Activated naive CD4-positive, alpha-beta T cell treated with anti-CD3 and anti-CD28 coated beads for 36 hours (primary cell): ENCODE data around the gene MEF2C. TPM values are rescaled to one million over a fixed set of nuclear protein-coding genes. Genes with fewer than 3 reads are reported as not detected.

Experiments
- CTCF ChIA-PET: fragments of 350-600 bp; sonication (Branson Sonifier 250); formaldehyde crosslinking; loops from one replicate; lab custom pipeline; 2021; ENCODE audit warnings: antibody characterized with exemption; lab: Charles Lee
- DNase-seq: peaks from one replicate; pipeline ENCODE4 v3.0.0-alpha.2; 2020
- H3K27ac Mint-ChIP-seq: one replicate; pipeline ENCODE4 v1.8.0; 2021; ENCODE audit warnings: mild to moderate bottlenecking, mixed read lengths
- H3K27me3 Mint-ChIP-seq: one replicate; pipeline ENCODE4 v1.8.0; 2021; ENCODE audit warnings: low read depth, mixed read lengths
- H3K36me3 Mint-ChIP-seq: one replicate; pipeline ENCODE4 v1.8.0; 2021; ENCODE audit warnings: low read depth, mixed read lengths
- H3K4me1 Mint-ChIP-seq: one replicate; pipeline ENCODE4 v1.8.0; 2021; ENCODE audit warnings: low read depth, mixed read lengths
- H3K4me3 Mint-ChIP-seq: one replicate; pipeline ENCODE4 v1.8.0; 2021; ENCODE audit warnings: mild to moderate bottlenecking, moderate library complexity, mixed read lengths
- H3K9me3 Mint-ChIP-seq: one replicate; pipeline ENCODE4 v1.8.0; 2021; ENCODE audit warnings: mixed read lengths
- intact Hi-C: fragments of 100-400 bp; cut with micrococcal nuclease; formaldehyde crosslinking; loops from one replicate; pipeline ENCODE4 v1.15.1; 2023
- total RNA-seq, 2 experiments: library from RNA; stranded (reverse); gene quantifications; one replicate each; pipeline ENCODE4 v1.2.3, GENCODE V29; 2021

Gene MEF2C
- total RNA-seq, 2 experiments from 2014 or later = not detected

DNA sequence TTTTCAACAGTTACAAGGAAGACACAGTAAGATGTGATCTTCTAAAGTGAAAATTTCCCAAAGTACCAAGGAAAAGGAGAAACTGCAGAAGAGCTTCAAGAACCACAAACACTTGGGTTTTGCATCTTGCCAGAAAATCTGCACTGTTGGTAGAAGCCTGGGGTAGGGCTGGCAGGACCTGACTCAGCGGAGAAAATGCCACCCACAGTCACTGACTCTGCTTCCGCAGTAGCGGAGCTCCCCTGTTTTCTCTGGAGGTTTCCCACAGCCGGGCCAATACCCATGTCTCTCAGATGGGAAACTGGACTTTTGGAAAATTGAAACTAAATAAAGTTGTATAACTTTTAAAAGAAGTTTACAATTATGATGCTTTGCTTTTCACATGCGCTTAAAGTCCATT lies 104.2 kb downstream of the MEF2C start:
- H3K4me1 Mint-ChIP-seq = no peaks in the 10 kb centered on the region
- no peaks in the 10 kb centered on the region for H3K36me3 Mint-ChIP-seq
- no peak for DNase-seq
- H3K27me3 Mint-ChIP-seq = peaks cover 21% of the 10 kb centered on the region
- no peak overlapping the region for H3K4me3 Mint-ChIP-seq
- H3K27ac Mint-ChIP-seq = no peak overlapping the region
- CTCF ChIA-PET = no interaction called here
- H3K9me3 Mint-ChIP-seq = no peaks in the 10 kb centered on the region
- intact Hi-C loops = no loop called here

DNA sequence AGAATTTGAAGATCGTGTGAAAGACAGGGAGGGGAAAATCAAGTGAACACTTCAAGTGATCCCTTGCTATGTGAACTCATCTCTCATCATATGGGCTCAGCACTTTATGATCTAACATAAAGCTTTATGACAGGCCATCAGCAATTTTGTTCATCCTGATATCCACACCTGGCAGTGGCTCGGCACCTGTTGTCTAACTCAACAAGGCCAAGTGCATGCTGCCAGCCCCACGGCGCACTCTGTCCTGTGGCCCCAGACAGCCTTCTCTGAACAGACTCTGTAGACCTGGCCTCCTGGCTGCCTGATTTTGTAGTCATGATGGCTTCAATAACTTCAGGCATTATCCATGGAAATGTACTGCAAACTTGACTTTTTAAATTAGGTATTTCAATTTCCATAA lies 106.3 kb downstream of the MEF2C start:
- H3K9me3 Mint-ChIP-seq = no peaks in the 10 kb centered on the region
- no peak for DNase-seq
- intact Hi-C loops = no loop called here
- H3K4me3 Mint-ChIP-seq = no peak overlapping the region
- H3K4me1 Mint-ChIP-seq = no peaks in the 10 kb centered on the region
- peaks cover 19% of the 10 kb centered on the region for H3K27me3 Mint-ChIP-seq
- CTCF ChIA-PET = no interaction called here
- H3K36me3 Mint-ChIP-seq = no peaks in the 10 kb centered on the region
- no peak overlapping the region for H3K27ac Mint-ChIP-seq

DNA sequence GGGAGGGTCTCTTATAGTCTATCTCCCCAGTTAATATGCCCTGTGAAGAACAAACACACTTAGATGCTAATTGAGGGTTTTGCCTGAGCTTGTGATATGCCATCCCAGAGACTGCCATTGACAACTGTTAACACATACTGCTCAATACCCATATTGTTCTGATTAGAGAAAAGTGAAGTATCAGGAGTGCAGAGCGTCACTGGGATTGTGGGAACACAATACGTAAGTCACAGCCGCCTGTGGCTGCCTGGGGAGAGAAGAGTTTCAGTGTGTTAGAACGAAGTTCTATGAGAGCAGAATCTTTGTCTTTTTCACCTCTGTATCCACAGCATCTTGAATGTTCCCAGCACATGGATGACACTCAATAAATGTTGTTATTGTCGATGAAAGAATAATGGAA lies 110.2 kb downstream of the MEF2C start:
- Mint-ChIP-seq H3K4me1 (no peaks in the 10 kb centered on the region), H3K36me3 (no peaks in the 10 kb centered on the region), H3K4me3 (no peak overlapping the region), H3K27ac (no peak overlapping the region), H3K9me3 (peaks cover 4% of the 10 kb centered on the region), H3K27me3 (peaks cover 25% of the 10 kb centered on the region)
- intact Hi-C loops = no loop called here
- CTCF ChIA-PET = no interaction called here
- no peak for DNase-seq

DNA sequence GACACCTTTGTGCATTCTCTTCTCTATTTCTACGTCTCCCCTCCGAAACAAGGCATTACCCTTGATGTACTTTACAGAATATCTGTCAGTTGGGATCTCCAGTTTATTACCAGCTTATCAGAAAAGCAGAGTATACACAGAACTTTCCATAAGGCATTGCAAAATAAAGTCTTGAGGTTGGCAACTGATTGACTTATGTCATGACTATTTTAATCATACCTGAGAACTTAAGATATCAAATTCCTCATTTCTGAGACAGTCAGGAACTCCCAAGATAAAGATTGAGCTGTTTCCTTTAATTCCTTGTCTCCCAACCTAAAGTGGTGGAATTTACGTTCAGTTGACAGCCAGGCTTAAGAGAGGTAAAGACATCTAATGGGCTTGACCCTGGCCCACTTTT lies 110.9 kb downstream of the MEF2C start:
- no peak for DNase-seq
- intact Hi-C loops = no loop called here
- no peaks in the 10 kb centered on the region for H3K4me1 Mint-ChIP-seq
- peaks cover 4% of the 10 kb centered on the region for H3K9me3 Mint-ChIP-seq
- no peaks in the 10 kb centered on the region for H3K36me3 Mint-ChIP-seq
- H3K4me3 Mint-ChIP-seq = no peak overlapping the region
- peaks cover 26% of the 10 kb centered on the region for H3K27me3 Mint-ChIP-seq
- no peak overlapping the region for H3K27ac Mint-ChIP-seq
- CTCF ChIA-PET = no interaction called here

DNA sequence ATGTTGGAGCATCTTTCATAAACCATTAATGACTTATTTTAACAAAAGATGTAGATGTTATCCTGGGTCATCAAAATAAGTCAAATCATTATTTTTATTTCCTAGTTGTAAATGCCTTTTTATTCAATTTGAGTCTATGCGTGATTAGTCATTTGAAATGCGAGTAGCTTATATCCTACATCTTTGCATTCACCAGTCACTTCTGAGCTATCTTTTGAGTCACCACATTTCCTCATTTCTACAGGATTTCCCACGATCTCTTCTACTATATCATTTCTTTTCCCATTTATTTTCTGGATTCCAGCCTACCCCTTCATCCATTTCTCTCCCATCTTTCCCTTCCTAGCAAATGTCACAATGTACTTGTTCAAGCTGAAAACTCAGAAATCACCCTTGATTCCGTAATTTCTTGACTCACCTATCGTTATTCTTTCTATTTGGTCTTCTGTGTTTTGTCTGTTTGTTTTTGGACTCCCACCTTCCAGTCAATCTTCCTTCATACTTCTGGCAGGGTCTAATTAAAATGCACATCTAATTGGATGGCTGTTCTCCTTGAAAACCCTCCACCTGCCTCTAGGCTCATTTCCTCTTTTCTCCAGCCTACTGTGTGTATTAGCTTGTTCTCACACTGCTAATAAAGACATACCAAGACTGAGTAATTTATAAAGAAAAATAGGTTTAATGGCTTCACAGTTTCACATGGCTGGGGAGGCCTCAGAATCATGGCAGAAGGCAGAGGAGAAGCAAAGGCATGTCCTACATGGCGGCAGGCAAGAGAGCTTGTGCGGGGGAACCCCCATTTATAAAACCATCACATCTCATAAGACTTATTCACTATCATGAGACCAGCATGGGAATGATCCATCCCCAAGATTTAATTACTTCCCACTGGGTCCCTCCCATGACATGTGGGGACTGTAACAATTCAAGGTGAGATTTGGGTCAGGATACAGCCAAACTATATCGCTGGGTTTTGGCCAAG lies 112.4 kb downstream of the MEF2C start:
- Mint-ChIP-seq H3K4me3 (no peak overlapping the region), H3K27me3 (peaks cover 23% of the 10 kb centered on the region), H3K27ac (no peak overlapping the region), H3K4me1 (no peaks in the 10 kb centered on the region), H3K9me3 (peaks cover 4% of the 10 kb centered on the region), H3K36me3 (no peaks in the 10 kb centered on the region)
- no peak for DNase-seq
- intact Hi-C loops = no loop called here
- CTCF ChIA-PET = no interaction called here

DNA sequence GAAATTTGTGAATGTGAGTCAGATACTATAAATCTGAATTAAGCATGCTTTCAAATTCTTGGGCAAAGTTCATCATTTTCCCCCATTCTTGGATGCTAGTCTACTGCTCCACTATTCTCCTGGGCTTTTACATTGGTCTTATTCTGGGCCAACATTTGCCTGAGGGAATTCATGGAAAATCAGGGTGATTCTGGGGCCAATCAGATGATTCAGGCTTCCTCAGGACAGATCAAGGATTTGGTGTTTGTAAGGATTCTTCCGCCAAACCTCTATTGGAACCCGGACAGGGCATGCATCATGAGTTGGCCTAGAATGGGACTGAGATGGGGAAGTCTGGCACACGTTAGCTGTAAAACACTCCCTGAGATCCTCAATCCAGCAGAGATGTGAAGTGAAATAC lies 113.8 kb downstream of the MEF2C start:
- no peak for DNase-seq
- Mint-ChIP-seq H3K9me3 (peaks cover 4% of the 10 kb centered on the region), H3K27ac (no peak overlapping the region), H3K36me3 (no peaks in the 10 kb centered on the region), H3K4me3 (no peak overlapping the region), H3K4me1 (no peaks in the 10 kb centered on the region), H3K27me3 (peaks cover 28% of the 10 kb centered on the region)
- intact Hi-C loops = no loop called here
- CTCF ChIA-PET = no interaction called here

DNA sequence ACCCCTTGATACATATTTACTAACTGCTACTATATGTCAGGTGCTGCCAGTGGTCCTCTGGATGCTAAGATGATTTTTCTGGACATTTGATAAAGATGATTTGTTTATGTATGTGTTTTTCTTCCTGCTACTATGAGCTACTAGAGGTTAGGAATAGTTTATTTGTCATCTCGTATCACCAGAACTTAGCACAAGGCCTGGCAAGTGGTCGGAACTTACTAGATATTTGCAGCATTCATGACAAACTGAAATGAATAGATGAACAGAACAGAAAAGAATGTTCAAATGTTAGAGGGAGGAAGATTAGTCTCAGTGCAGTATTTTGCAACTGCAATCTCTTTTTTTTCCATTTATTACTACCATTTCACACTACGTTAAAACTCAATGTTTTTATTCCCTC lies 114.6 kb downstream of the MEF2C start:
- Mint-ChIP-seq H3K36me3 (no peaks in the 10 kb centered on the region), H3K9me3 (peaks cover 4% of the 10 kb centered on the region), H3K27ac (no peak overlapping the region), H3K4me1 (no peaks in the 10 kb centered on the region), H3K4me3 (no peak overlapping the region), H3K27me3 (peaks cover 26% of the 10 kb centered on the region)
- DNase-seq = no peak
- CTCF ChIA-PET = no interaction called here
- intact Hi-C loops = no loop called here

DNA sequence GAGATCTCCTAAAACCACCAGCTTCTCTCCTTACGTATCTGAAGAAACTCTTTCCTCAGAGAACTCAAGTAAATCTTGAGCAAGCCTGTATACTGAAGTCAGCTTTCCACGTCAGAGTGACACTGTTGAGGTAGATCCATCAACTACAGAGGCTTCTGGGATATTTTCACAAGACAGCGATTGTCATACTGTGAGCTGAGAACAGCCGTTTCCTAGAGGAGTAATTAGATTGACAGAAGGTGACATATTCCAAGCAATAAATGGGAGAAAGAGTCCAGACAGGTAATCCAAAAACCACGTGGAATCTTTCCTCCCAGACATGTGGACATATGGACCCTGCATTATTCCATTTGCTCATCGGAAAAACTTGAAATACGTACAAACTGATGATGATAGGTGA lies 117.2 kb downstream of the MEF2C start:
- intact Hi-C loops = no loop called here
- CTCF ChIA-PET = interaction anchor here (1.0 to 1.3 kb wide), 3 partner anchors 33 to 36 kb away, joined by 3 to 4 read pairs (median 3); no protein-coding TSS in a partner anchor
- H3K27ac Mint-ChIP-seq = no peak overlapping the region

DNA sequence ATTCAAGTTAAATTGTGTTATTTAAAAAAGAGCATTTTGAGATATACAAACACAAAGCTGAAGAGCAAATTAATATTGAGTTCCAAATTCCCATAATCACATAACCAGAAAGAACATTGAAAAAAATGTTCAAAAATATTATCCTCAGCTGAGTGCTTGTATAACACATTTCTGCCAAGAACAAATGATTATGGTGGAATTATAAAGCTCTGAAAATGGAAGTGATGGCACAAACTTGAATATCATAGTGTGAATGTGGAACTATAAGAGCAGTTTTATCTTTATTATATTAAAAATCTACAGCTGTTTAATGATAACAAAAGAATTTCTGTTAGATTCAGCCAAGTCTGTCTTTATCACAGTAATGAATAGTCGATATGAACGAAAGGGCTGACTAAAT lies 117.8 kb downstream of the MEF2C start:
- Mint-ChIP-seq H3K36me3 (no peaks in the 10 kb centered on the region), H3K27me3 (peaks cover 24% of the 10 kb centered on the region), H3K4me1 (no peaks in the 10 kb centered on the region), H3K9me3 (no peaks in the 10 kb centered on the region), H3K4me3 (no peak overlapping the region), H3K27ac (no peak overlapping the region)
- CTCF ChIA-PET = interaction anchor here (0.8 to 1.0 kb wide), 2 partner anchors 36 to 146 kb away, joined by 3 to 7 read pairs; no protein-coding TSS in a partner anchor
- no peak for DNase-seq
- intact Hi-C loops = no loop called here

More for the DNA sequence above, 117.2 kb downstream of the MEF2C start:
- Mint-ChIP-seq H3K27me3 (peaks cover 25% of the 10 kb centered on the region), H3K9me3 (peaks cover 4% of the 10 kb centered on the region), H3K4me1 (no peaks in the 10 kb centered on the region), H3K4me3 (no peak overlapping the region), H3K36me3 (no peaks in the 10 kb centered on the region)
- DNase-seq = no peak

DNA sequence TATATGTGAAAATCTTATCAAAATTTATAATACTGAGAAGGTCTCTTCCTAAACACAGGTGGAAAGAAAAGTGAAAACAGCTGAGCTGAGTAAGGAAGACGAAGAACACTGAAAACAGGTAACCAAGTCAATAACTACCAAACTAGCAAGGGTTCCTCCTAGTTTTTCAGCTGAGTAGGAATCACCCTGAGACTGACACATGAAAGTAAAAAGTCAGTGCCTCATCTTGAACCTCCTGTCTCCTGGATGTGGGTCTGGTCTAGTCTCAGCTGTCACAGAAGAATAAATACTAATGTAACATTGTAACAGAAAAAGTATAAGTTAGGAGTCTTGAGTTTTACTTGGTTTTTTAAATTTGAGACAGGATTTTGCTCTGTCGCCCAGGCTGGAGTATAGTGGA lies 121.0 kb downstream of the MEF2C start:
- CTCF ChIA-PET = no interaction called here
- Mint-ChIP-seq H3K27me3 (peaks cover 34% of the 10 kb centered on the region), H3K36me3 (no peaks in the 10 kb centered on the region), H3K27ac (no peak overlapping the region), H3K9me3 (no peaks in the 10 kb centered on the region), H3K4me3 (no peak overlapping the region), H3K4me1 (peaks cover 2% of the 10 kb centered on the region)
- no peak for DNase-seq
- intact Hi-C loops = no loop called here

DNA sequence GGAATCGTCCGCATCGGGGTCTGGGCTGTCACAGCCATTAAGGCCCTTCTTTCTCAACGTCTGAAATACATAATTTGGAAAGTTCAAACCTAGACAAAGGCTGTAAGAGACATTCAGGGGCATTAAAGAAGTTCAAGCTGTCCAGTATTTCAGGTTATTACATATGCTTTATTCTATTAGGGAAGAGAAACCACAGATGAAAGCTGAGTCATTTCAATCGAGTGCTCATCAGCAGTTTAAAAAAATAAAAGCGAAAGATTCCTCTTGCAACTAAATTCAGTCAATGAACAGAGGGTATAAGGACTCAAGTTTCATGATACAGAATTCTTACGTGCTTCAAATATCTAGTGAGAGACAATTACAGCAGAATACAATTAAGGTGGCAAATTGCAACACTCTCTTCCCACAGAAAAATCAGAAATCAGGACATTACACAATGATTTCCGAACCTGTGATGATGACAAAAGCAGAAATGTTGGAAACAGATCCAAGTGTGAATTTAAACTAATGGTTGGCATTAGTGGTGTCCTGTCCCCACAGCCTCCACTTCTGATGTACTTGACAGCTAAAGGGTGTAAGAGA lies 121.6 kb downstream of the MEF2C start:
- DNase-seq = no peak
- Mint-ChIP-seq H3K4me3 (no peak overlapping the region), H3K4me1 (peaks cover 2% of the 10 kb centered on the region), H3K9me3 (no peaks in the 10 kb centered on the region), H3K27ac (no peak overlapping the region), H3K27me3 (peaks cover 33% of the 10 kb centered on the region), H3K36me3 (no peaks in the 10 kb centered on the region)
- intact Hi-C loops = no loop called here
- CTCF ChIA-PET = no interaction called here

DNA sequence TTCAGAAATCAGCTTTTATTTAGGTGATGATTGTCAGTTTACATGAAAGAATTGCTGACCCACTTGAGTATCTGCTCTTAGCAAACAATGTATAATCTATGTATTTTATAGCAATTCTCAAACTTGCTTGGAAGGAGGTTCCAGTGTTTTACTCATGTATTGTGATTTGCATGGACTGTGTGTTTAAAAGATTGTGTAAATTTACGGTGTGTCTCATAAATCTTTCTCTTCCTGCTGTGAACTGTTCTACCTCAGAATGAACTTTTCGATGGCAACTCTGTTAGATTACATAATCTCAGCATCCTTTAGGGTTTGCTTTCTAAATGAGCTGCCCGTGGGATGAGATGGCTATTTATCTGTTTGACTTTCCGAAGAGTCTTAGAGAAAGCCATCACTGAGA lies 122.5 kb downstream of the MEF2C start:
- H3K27me3 Mint-ChIP-seq = peaks cover 33% of the 10 kb centered on the region
- H3K4me1 Mint-ChIP-seq = peaks cover 2% of the 10 kb centered on the region
- H3K9me3 Mint-ChIP-seq = no peaks in the 10 kb centered on the region
- intact Hi-C loops = no loop called here
- H3K27ac Mint-ChIP-seq = no peak overlapping the region
- CTCF ChIA-PET = interaction anchor here (1.4 kb wide), 1 partner anchor 33 kb away, joined by 3 read pairs; no protein-coding TSS in a partner anchor
- H3K4me3 Mint-ChIP-seq = no peak overlapping the region
- H3K36me3 Mint-ChIP-seq = no peaks in the 10 kb centered on the region
- no peak for DNase-seq
